ACC112 (cell line): ENCODE data around the gene CHN2.

Experiments
- H2AFZ ChIP-seq: fragments of 200-600 bp; sonication (generic); one replicate; pipeline ENCODE4 v1.6.0; 2017; ENCODE audit warnings: antibody characterized with exemption, low read length; ENCODE audit not compliant: unreplicated experiment
- H3K27ac ChIP-seq: fragments of 200-600 bp; sonication (generic); 2 replicates; pipeline ENCODE4 v1.5.1; 2014; ENCODE audit warnings: low read depth, mild to moderate bottlenecking, antibody characterized with exemption, low read length, moderate library complexity
- H3K27me3 ChIP-seq: fragments of 200-600 bp; sonication (generic); 2 replicates; pipeline ENCODE4 v1.6.1; 2014; ENCODE audit warnings: mild to moderate bottlenecking, antibody characterized with exemption, low read length, moderate library complexity, mixed read lengths; ENCODE audit not compliant: insufficient read depth
- H3K36me3 ChIP-seq: fragments of 200-600 bp; sonication (generic); 2 replicates; pipeline ENCODE4 v1.6.1; 2016; ENCODE audit warnings: mild to moderate bottlenecking, antibody characterized with exemption, low read length, moderate library complexity, mixed read lengths; ENCODE audit not compliant: insufficient read depth
- H3K4me1 ChIP-seq: fragments of 200-600 bp; sonication (generic); one replicate; pipeline ENCODE4 v1.6.1; 2016; ENCODE audit warnings: low read length, mixed read lengths; ENCODE audit not compliant: insufficient read depth, unreplicated experiment, control insufficient read depth
- H3K4me3 ChIP-seq: fragments of 200-600 bp; sonication (generic); 2 replicates; pipeline ENCODE4 v1.5.1; 2014; ENCODE audit warnings: mild to moderate bottlenecking, low read depth, low read length
- H3K79me2 ChIP-seq: fragments of 200-600 bp; sonication (generic); one replicate; pipeline ENCODE4 v1.6.0; 2016; ENCODE audit warnings: low read length; ENCODE audit not compliant: control insufficient read depth, unreplicated experiment, insufficient read depth

CHN2 gene

DNA sequence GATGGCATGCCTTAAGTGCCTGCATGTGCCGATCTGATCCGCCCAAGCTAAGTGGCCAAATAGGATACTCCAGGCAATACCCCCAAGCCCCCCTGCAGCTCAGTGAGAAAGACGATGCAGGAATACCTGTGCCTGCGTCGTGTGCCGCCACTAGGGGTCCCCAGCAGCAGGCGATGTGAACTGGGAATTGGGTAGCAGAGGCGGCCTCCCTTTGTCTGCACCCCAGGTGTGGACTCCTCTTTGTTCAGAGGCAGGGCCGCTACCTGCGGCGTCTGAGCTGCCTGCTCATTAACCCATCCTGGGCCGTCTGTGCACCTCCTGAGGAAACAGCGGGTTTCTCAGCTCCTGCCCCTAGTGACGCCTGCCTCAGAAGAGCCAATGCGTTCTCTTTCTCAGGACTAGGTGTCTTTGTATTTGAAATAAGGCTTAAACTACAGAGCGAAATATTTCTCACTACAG, 4.8 kb upstream of the CHN2 start:
- Histone ChIP-seq H3K79me2 (no peaks in the 10 kb centered on the region), H3K4me1 (no peaks in the 10 kb centered on the region), H3K36me3 (no peaks in the 10 kb centered on the region), H3K27me3 (peaks cover 24% of the 10 kb centered on the region), H3K4me3 (peak overlapping the region; percentile 43; the same call in 1 of the 2 replicates), H2AFZ (no peak overlapping the region), H3K27ac (no peak overlapping the region)

DNA sequence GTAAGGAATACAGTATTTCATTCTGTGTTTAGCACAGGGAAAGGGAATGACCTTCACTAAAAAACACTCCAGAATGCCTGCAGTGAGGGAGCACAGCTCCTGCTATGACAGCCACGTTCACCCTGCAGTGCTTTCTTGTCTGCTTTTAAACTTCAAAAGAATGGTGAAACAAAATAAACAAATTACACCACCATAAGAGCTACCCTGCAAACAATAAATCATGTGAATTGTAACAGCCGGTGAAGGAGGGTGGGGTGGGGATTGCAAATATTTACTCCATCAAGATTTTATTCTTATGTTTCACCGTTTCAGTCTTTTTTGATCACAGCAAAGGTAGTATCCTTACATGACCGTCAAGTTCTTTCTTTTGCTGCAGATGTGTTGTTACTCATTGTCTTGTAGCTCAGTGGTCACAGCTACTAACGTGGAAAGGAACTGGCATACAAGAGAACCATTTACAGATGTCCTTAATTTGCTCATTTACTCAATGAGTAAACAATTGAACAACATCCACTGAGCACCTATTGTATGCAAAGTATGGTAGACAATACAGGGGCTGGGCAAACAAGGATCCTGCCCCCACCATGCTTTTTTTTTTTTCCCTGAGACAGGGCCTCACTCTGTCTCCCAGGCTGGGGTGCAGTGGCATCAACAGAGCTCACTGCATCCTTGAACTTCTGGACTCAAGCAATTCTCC, 4.1 kb upstream of the CHN2 start:
- H3K4me3 ChIP-seq: no peak overlapping the region
- H3K4me1 ChIP-seq: no peaks in the 10 kb centered on the region
- peaks cover 24% of the 10 kb centered on the region for H3K27me3 ChIP-seq
- H3K79me2 ChIP-seq: no peaks in the 10 kb centered on the region
- H2AFZ ChIP-seq: no peak overlapping the region
- no peak overlapping the region for H3K27ac ChIP-seq
- H3K36me3 ChIP-seq: no peaks in the 10 kb centered on the region

DNA sequence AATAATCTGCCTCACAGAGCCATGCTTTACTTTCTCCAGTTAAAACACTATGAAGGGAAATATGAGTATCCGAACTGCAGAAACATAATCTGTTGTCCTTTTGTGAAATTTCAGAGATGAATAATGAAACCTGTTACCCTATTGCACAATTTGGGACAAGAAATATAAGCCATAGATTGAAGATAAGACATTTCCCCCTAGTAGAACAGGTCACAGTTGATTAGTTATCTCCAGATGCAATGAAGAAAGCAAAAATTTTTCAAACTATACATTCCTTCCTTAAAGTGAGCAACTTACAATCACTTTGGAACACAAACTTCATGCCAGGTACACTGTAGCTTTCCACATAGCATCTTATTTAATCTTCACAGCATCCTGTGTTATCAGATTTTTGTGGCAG, 2.3 kb upstream of the CHN2 start:
- H3K4me1 ChIP-seq: no peaks in the 10 kb centered on the region
- H3K79me2 ChIP-seq: no peaks in the 10 kb centered on the region
- no peak overlapping the region for H3K27ac ChIP-seq
- H3K36me3 ChIP-seq: no peaks in the 10 kb centered on the region
- H2AFZ ChIP-seq: no peak overlapping the region
- no peak overlapping the region for H3K4me3 ChIP-seq
- H3K27me3 ChIP-seq: peaks cover 40% of the 10 kb centered on the region

DNA sequence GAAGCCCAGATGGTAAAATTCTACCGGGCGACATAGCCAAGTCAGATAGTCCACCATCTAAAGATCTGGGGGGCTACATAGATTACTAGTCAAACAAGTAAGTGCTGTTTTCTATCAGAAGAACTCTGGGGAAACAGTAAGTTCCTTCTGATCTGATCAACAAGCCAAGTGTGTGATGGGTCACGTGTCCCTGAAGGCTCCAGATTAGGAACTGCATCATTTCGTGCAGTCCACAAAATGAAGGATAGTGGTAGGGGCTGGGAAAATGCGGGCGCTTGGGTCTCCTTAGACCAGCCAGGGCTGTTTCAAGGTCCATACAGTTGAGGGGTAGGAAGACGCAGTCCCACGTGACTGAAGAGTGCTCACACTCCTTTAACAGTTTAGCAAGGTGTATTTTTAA, 1.8 kb upstream of the CHN2 start:
- Histone ChIP-seq H3K4me1 (no peaks in the 10 kb centered on the region), H3K27ac (no peak overlapping the region), H3K79me2 (no peaks in the 10 kb centered on the region), H2AFZ (no peak overlapping the region), H3K36me3 (no peaks in the 10 kb centered on the region), H3K4me3 (no peak overlapping the region), H3K27me3 (peaks cover 40% of the 10 kb centered on the region)

DNA sequence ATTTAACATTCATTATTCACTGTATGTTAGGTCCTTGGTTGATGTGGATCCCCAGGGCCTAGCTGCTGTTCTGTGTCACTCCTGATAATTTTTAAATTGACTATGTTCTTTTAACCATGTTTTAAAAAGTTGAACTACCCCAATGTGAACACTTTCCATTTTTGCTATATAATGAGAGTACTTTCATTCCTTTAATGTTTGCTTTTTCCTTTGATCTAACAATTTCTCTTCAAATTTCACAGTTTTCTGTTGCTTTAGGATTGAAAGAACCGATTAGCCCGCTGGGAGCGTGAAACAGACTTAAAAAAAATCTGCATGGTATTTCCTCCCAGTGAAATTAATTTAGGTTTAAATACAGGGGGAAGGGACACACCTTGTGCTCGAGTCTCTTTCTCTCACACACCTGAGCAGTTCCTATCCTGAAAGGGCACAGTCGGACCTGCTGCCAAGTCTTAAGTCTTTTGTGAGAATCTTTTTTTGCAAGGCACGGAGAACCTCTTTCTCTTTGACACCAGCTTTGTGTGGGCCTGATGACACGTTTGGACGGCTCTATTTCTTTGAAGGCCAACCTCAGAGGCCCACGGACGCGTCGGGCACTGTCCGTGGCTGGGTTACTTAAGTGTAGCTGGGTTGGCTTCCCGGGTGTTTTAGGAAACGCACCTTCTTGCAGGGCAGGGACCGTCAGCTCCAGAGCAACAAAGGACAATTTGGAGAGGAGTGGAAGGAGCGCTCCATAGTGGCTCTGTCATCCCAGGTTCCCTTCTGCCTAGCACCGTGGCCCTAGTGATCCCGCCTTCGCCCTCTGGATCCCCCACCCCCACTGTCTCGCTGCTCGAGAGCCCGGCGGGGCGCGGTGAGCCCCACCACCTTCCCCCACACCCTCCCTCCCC, 1.0 kb upstream of the CHN2 start:
- Histone ChIP-seq H3K79me2 (no peaks in the 10 kb centered on the region), H3K36me3 (no peaks in the 10 kb centered on the region), H3K27me3 (peaks cover 40% of the 10 kb centered on the region), H3K4me1 (no peaks in the 10 kb centered on the region), H3K4me3 (peak overlapping the region; percentile 89; the same call in 1 of the 2 replicates), H3K27ac (no peak overlapping the region), H2AFZ (no peak overlapping the region)

DNA sequence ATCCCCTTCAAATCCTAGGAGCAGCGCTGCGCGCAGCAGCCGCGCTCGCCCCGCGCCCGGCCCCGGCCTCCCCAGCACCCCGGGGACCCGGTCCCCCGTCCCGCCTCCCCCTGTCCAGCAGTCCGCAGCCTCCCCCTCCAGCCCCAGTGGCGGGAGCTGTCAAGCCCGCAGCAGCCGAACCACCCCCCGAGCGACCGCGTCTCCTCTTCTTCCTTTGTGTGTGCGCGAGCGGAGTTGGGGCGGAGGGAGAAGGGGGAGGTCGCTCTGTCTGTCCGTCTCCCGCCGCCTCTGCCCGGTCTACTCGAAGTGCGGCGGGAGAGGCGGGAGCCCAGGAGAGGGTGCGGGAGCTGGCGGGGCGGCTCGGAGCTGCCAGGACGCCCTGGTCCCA, 375 bp upstream of the CHN2 start:
- Histone ChIP-seq H3K4me1 (no peaks in the 10 kb centered on the region), H3K27me3 (peaks cover 40% of the 10 kb centered on the region), H2AFZ (peak overlapping the region; percentile 76), H3K4me3 (peak overlapping the region; percentile 89), H3K27ac (no peak overlapping the region), H3K79me2 (no peaks in the 10 kb centered on the region), H3K36me3 (no peaks in the 10 kb centered on the region)

DNA sequence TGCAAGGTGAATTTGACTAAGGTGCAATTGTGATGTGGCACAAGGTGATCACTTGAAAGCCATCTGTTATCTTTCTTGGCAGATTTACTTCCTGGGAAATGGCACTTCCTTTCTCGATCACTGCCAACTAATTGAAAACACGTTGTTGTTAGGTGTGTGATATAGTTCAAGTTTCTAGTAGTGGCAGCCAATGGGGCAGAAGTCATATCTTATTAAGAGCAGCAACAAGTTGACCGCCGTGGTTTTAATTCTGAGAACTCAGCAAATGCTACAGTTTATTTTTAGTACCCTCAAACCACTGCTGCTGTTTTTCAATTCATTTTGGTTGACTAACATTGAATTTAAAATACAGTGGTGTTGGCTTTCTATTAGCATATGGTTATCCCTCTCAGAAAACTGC, 1.6 kb downstream of the CHN2 start:
- Histone ChIP-seq H3K36me3 (no peaks in the 10 kb centered on the region), H2AFZ (no peak overlapping the region), H3K79me2 (no peaks in the 10 kb centered on the region), H3K27me3 (peaks cover 40% of the 10 kb centered on the region), H3K27ac (no peak overlapping the region), H3K4me1 (no peaks in the 10 kb centered on the region), H3K4me3 (no peak overlapping the region)

DNA sequence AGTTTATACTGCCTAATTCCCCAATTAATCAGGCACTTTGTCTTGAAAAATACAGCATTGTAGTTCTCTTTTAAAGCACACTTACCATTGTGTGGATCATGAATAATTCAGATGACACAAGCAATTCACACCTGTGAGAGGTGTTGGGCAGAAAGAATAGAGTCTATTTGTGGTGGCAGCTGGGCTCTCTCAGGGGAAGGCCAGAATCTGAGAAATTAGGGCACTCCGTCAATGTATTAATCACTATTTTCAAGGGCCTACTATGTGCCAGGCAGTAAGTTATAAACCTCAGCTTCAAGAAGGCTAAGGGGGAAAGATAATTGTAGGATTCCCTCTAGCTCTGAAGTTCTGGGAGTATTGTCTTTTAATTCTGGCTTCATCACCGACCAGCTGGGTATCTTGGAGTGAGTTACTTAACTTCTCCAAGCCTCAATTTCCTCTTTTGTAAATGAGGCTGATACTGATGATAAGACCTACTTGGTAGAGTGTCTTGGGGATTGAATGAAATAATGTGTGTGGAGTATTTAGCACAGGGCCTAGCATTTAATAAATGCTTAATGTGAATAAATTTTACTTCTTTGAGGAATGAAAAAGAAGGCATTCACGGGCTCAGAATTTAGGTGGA, 2.5 kb downstream of the CHN2 start:
- Histone ChIP-seq H3K27ac (no peak overlapping the region), H3K27me3 (peaks cover 40% of the 10 kb centered on the region), H2AFZ (no peak overlapping the region), H3K36me3 (no peaks in the 10 kb centered on the region), H3K4me1 (no peaks in the 10 kb centered on the region), H3K79me2 (no peaks in the 10 kb centered on the region), H3K4me3 (no peak overlapping the region)

DNA sequence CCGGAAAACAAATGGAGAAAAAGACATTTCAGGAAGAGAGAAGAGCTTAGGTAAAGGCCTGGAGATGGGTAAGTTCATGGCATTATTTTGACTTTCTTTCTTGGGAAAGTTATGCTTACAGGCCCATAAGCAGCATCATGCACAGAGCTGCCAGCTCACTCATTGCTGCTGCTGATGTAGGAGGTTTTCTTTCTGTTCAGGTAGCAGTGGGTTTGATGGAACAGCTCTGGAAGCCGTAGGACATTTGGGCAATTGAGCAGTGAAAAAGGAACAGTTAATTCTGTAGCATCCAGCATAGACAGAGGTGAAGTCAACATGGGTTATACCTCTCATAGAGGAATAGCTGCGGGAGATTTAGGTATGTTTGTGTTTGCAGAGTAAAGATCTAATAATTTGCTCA, 3.3 kb downstream of the CHN2 start:
- Histone ChIP-seq H3K27ac (no peak overlapping the region), H3K36me3 (no peaks in the 10 kb centered on the region), H3K79me2 (no peaks in the 10 kb centered on the region), H2AFZ (no peak overlapping the region), H3K27me3 (peaks cover 32% of the 10 kb centered on the region), H3K4me3 (no peak overlapping the region), H3K4me1 (no peaks in the 10 kb centered on the region)

DNA sequence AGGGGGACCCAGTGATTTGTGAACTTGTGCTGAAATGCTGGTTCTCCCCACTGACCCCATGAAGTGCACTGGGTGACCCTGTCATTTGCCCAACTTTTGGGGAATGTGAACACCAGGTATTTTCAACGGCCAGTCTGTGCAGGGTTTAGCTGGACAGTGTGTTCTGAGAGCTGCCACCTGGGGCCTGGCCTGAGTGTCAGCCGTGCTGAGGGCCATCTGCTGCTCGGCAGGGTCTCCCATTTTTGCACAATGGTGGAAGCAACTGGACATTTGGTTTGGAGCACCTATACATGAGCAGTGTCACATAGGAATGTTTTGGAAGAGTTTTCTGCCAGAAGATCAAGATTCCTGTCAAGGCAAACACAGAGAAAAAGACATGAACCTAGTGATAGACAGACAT, 5.2 kb downstream of the CHN2 start:
- Histone ChIP-seq H2AFZ (no peak overlapping the region), H3K27me3 (peaks cover 15% of the 10 kb centered on the region), H3K36me3 (no peaks in the 10 kb centered on the region), H3K27ac (no peak overlapping the region), H3K4me1 (no peaks in the 10 kb centered on the region), H3K4me3 (no peak overlapping the region), H3K79me2 (no peaks in the 10 kb centered on the region)
